ENCODE data around the gene ABCB11. TPM values are rescaled to one million over a fixed set of nuclear protein-coding genes. Genes with fewer than 3 reads are reported as not detected.

Gene ABCB11
- total and polyA plus RNA-seq, 9 of the 15 experiments (the other 6 are each of a cell fraction or from before 2014, with no cell fraction given): 0.04 to 0.51 (median 0.10) TPM; not detected in 1

DNA sequence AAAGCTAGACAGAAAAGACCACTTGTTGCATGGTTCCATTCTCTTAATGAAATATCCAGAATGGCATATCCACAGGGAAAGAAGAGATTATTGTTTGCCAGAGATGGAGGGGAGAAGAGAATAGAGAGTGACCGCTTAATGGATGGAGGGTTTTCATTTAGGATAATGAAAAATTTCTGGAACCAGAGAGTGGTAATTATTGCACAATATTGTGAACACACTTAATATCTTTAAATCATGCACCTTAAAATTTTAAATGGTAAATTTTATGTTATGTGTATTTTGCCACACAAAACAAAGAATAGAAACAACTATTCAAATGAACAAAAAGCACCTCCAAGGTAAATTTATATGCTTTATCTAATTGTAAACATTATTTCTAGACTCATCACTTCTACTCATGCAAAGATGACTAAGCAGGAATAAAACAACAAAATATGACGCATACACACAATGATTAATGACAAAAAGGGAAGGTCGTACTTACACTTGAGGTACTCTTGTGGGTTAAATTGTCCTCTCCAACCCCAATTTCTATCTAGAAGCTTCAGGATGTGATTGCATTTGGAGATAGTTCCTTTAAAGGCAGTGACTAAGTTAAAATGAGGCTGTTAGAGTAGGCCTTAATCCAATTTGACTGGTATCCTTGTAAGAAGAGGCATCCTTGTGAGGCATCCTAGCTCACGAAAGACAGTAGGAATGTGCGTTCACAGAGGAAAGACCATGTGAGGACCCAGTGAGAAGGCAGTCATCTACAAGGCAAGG, 19.5 kb upstream of the ABCB11 start (continued):
- TF ChIP-seq CREB3L1 (IDR thresholded peaks at IDR 0.05; ENCODE audit: borderline replicate concordance, low read depth) (no peak), KLF16 (IDR thresholded peaks at IDR 0.05) (peak; percentile 65), EHMT2 (IDR thresholded peaks at IDR 0.05) (peak; percentile 83), DNMT1 (IDR thresholded peaks at IDR 0.05) (no peak), SIN3B (IDR thresholded peaks at IDR 0.05; ENCODE audit: low read depth) (no peak), ARNT (IDR thresholded peaks at IDR 0.05) (peak in 1 of 2 experiments; percentile 97; a peak in 3 of 4 replicates), STAT5A (IDR thresholded peaks at IDR 0.05; ENCODE audit: borderline replicate concordance, low read length) (peak; percentile 68), POLR2H (tag; IDR thresholded peaks at IDR 0.05; ENCODE audit: low read depth) (no peak), ILK (tag; IDR thresholded peaks at IDR 0.05; ENCODE audit: borderline replicate concordance, low read depth) (no peak), NR2C2 (CRISPR knock-in tag; IDR thresholded peaks at IDR 0.05) (no peak), NR2C2 (tag; IDR thresholded peaks at IDR 0.05) (peak; percentile 34; the same call in 1 of the 2 replicates), MCM7 (IDR thresholded peaks at IDR 0.05) (no peak), RBBP5 (IDR thresholded peaks at IDR 0.05; ENCODE audit: borderline replicate concordance, insufficient read depth, low read length, poor library complexity, severe bottlenecking) (peak; percentile 55), SNIP1 (IDR thresholded peaks at IDR 0.05; ENCODE audit: low read depth) (no peak), MCM3 (IDR thresholded peaks at IDR 0.05) (no peak), BHLHE40 (IDR thresholded peaks at IDR 0.05; ENCODE audit: low read length) (no peak; the same call in 1 of the 2 replicates), RBM39 (optimal IDR thresholded peaks at IDR 0.05; ENCODE audit: low read depth, low read length) (no peak), PTRF (tag; IDR thresholded peaks at IDR 0.05) (no peak), TGIF2 (CRISPR knock-in tag; IDR thresholded peaks at IDR 0.05) (no peak), BCOR (IDR thresholded peaks at IDR 0.05) (no peak; the same call in 1 of the 2 replicates), CBX1 (IDR thresholded peaks at IDR 0.05; ENCODE audit: low read depth) (no peak)
- TF ChIP-seq, protein P1, sequence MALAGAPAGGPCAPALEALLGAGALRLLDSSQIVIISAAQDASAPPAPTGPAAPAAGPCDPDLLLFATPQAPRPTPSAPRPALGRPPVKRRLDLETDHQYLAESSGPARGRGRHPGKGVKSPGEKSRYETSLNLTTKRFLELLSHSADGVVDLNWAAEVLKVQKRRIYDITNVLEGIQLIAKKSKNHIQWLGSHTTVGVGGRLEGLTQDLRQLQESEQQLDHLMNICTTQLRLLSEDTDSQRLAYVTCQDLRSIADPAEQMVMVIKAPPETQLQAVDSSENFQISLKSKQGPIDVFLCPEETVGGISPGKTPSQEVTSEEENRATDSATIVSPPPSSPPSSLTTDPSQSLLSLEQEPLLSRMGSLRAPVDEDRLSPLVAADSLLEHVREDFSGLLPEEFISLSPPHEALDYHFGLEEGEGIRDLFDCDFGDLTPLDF (CRISPR knock-in tag; IDR thresholded peaks at IDR 0.05): no peak
- TF ChIP-seq, protein P2, sequence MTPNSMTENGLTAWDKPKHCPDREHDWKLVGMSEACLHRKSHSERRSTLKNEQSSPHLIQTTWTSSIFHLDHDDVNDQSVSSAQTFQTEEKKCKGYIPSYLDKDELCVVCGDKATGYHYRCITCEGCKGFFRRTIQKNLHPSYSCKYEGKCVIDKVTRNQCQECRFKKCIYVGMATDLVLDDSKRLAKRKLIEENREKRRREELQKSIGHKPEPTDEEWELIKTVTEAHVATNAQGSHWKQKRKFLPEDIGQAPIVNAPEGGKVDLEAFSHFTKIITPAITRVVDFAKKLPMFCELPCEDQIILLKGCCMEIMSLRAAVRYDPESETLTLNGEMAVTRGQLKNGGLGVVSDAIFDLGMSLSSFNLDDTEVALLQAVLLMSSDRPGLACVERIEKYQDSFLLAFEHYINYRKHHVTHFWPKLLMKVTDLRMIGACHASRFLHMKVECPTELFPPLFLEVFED (CRISPR knock-in tag; conservative IDR thresholded peaks at IDR 0.05): no peak
- TF ChIP-seq, protein P3, sequence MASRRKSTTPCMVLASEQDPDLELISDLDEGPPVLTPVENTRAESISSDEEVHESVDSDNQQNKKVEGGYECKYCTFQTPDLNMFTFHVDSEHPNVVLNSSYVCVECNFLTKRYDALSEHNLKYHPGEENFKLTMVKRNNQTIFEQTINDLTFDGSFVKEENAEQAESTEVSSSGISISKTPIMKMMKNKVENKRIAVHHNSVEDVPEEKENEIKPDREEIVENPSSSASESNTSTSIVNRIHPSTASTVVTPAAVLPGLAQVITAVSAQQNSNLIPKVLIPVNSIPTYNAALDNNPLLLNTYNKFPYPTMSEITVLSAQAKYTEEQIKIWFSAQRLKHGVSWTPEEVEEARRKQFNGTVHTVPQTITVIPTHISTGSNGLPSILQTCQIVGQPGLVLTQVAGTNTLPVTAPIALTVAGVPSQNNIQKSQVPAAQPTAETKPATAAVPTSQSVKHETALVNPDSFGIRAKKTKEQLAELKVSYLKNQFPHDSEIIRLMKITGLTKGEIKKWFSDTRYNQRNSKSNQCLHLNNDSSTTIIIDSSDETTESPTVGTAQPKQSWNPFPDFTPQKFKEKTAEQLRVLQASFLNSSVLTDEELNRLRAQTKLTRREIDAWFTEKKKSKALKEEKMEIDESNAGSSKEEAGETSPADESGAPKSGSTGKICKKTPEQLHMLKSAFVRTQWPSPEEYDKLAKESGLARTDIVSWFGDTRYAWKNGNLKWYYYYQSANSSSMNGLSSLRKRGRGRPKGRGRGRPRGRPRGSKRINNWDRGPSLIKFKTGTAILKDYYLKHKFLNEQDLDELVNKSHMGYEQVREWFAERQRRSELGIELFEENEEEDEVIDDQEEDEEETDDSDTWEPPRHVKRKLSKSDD (conservative IDR thresholded peaks at IDR 0.05; ENCODE audit: low read length): no peak
